Right lobe of liver (tissue), 4 donors: Measurements from ENCODE around the gene BAMBI.

ENCODE experiments used
- POLR2A ChIP-seq: fragments of 450-650 bp; IDR thresholded peaks from one replicate; pipeline ENCODE4 v1.6.1; 2017; ENCODE audit warnings: antibody characterized with exemption, mild to moderate bottlenecking
- TF ChIP-seq, protein P1 (sequence below), 4 donors: fragments of 200-600 bp in 3 of 4; fragments of 450-650 bp in 1 of 4; IDR thresholded peaks; one replicate each; pipeline versions ENCODE4 v1.5.1 to v1.8.0; 2016 to 2022; ENCODE audit warnings: antibody characterized with exemption in 4 of 4, mild to moderate bottlenecking in 2 of 4
- donor health status: DM: no; HTN: no; CAD: no.
- donor health status: DM: no; HTN: no; CAD: no.
- donor health status: DM: no; HTN: yes; CAD: no.

DNA sequence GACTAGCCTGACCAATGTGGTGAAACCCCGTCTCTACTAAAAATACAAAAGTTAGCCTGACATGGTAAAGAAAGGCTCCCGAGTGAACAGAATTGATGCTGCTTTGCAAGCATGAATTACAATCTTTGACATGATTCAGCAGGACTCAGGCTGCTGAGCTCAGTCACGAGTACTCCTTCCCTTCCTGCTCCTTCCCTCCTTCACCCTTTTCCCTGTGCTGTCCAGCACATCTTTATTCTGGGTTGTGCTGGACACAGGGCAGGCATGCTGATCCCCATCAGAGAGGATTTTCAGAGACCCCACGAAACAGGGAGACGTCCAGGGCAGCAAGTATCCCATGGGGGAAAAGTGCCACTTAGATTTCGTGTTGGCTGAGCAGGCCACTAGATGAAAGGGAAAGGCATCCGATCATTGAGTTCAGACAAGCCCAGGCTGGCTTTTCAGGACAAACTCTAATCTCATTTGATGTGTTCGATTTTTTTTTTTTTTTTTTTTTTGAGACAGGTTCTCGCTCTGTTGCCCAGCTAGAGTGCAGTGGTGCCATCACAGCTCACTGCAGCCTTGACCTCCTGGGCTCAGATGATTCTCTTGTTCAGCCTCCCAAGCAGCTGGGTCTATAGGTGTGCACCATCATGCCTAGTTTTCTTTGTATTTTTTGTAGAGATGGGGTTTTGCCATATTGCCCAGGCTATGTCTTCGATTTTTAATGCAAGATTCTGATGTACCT is 36.5 kb downstream of the BAMBI start:
- TF ChIP-seq, protein P1, sequence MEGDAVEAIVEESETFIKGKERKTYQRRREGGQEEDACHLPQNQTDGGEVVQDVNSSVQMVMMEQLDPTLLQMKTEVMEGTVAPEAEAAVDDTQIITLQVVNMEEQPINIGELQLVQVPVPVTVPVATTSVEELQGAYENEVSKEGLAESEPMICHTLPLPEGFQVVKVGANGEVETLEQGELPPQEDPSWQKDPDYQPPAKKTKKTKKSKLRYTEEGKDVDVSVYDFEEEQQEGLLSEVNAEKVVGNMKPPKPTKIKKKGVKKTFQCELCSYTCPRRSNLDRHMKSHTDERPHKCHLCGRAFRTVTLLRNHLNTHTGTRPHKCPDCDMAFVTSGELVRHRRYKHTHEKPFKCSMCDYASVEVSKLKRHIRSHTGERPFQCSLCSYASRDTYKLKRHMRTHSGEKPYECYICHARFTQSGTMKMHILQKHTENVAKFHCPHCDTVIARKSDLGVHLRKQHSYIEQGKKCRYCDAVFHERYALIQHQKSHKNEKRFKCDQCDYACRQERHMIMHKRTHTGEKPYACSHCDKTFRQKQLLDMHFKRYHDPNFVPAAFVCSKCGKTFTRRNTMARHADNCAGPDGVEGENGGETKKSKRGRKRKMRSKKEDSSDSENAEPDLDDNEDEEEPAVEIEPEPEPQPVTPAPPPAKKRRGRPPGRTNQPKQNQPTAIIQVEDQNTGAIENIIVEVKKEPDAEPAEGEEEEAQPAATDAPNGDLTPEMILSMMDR (IDR thresholded peaks at IDR 0.05): no peak
- TF ChIP-seq POLR2A: no peak
